ENCODE results near the gene PCIF1.

GRCh38 chr20:45983279-45983743 is 48.8 kb downstream of the PCIF1 start:
- TF ChIP-seq, protein P1, sequence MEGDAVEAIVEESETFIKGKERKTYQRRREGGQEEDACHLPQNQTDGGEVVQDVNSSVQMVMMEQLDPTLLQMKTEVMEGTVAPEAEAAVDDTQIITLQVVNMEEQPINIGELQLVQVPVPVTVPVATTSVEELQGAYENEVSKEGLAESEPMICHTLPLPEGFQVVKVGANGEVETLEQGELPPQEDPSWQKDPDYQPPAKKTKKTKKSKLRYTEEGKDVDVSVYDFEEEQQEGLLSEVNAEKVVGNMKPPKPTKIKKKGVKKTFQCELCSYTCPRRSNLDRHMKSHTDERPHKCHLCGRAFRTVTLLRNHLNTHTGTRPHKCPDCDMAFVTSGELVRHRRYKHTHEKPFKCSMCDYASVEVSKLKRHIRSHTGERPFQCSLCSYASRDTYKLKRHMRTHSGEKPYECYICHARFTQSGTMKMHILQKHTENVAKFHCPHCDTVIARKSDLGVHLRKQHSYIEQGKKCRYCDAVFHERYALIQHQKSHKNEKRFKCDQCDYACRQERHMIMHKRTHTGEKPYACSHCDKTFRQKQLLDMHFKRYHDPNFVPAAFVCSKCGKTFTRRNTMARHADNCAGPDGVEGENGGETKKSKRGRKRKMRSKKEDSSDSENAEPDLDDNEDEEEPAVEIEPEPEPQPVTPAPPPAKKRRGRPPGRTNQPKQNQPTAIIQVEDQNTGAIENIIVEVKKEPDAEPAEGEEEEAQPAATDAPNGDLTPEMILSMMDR (IDR thresholded peaks at IDR 0.05; ENCODE audit: extremely low read depth in 1 of 2, insufficient read depth in 1 of 2, low read depth in 1 of 2, low read length in 2 of 2): no peak
- TF ChIP-seq POLR2AphosphoS5 (IDR thresholded peaks at IDR 0.05; ENCODE audit: insufficient read depth, low read depth, low read length) (no peak), EZH2 (IDR thresholded peaks at IDR 0.05; ENCODE audit: borderline replicate concordance, low read depth, low read length, severe bottlenecking) (no peak)
- TF ChIP-seq, protein P2, sequence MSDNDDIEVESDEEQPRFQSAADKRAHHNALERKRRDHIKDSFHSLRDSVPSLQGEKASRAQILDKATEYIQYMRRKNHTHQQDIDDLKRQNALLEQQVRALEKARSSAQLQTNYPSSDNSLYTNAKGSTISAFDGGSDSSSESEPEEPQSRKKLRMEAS (IDR thresholded peaks at IDR 0.05; ENCODE audit: insufficient read depth, insufficient read length): no peak
